PC-9 (cell line): Measurements from ENCODE around the gene IQCN. TPM values are rescaled to one million over a fixed set of nuclear protein-coding genes. Genes with fewer than 3 reads are reported as not detected.

Experiments used
- BruUV-seq: library from RNA; stranded (reverse); fragments of 400-500 nt; replicated peaks from 2 replicates; lab custom pipeline; 2021; lab: Mats Ljungman, UMichigan
- CTCF ChIA-PET: fragments of 300-600 bp; sonication (Branson Sonifier 250); formaldehyde crosslinking; loops from one replicate; lab custom pipeline; 2022; ENCODE audit warnings: antibody characterized with exemption; lab: Charles Lee
- POLR2A ChIA-PET: fragments of 300-600 bp; sonication (Branson Sonifier 250); formaldehyde crosslinking; loops from one replicate; lab custom pipeline; 2022; ENCODE audit warnings: antibody characterized with exemption; ENCODE audit not compliant: unreplicated experiment; lab: Charles Lee
- DNase-seq, 2 experiments: peaks; one replicate each; pipeline versions ENCODE4 v3.0.0 to v3.0.0-alpha.2; 2015 to 2022; ENCODE audit warnings: mixed read lengths in 1 of 2
- H2AFZ ChIP-seq: fragments of 200-600 bp; sonication (generic); 2 replicates; pipeline ENCODE4 v1.8.1; 2017; ENCODE audit warnings: antibody characterized with exemption
- H3F3A ChIP-seq: fragments of 200-600 bp; sonication (generic); 2 replicates; pipeline ENCODE4 v1.8.1; 2017; ENCODE audit warnings: antibody characterized with exemption, mild to moderate bottlenecking, low read depth; ENCODE audit not compliant: insufficient read depth
- H3K27ac ChIP-seq: fragments of 200-600 bp; sonication (generic); 2 replicates; pipeline ENCODE4 v1.6.1; 2016; ENCODE audit warnings: mixed run types
- H3K27me3 ChIP-seq: fragments of 200-600 bp; sonication (generic); 2 replicates; pipeline ENCODE4 v1.6.1; 2016; ENCODE audit warnings: low read depth, mixed run types; ENCODE audit not compliant: insufficient read depth
- H3K36me3 ChIP-seq: fragments of 200-600 bp; sonication (generic); 2 replicates; pipeline ENCODE4 v1.6.1; 2016; ENCODE audit warnings: low read depth, mixed run types
- H3K4me1 ChIP-seq: fragments of 200-600 bp; sonication (generic); replicated peaks from 2 replicates; pipeline ENCODE4 v1.6.1; 2016; ENCODE audit warnings: mixed run types; ENCODE audit not compliant: insufficient read depth
- H3K4me2 ChIP-seq: fragments of 200-600 bp; sonication (generic); 2 replicates; pipeline ENCODE4 v1.6.1; 2017; ENCODE audit warnings: mixed run types
- H3K4me3 ChIP-seq: fragments of 200-600 bp; sonication (generic); 2 replicates; pipeline ENCODE4 v1.6.1; 2016; ENCODE audit warnings: mixed run types
- H3K79me2 ChIP-seq: fragments of 200-600 bp; sonication (generic); 2 replicates; pipeline ENCODE4 v1.6.1; 2017; ENCODE audit warnings: low read depth, mixed run types
- H3K9me2 ChIP-seq: fragments of 200-600 bp; sonication (generic); 2 replicates; pipeline ENCODE4 v1.8.1; 2017; ENCODE audit warnings: mild to moderate bottlenecking; ENCODE audit not compliant: insufficient read depth
- H3K9me3 ChIP-seq: fragments of 200-600 bp; sonication (generic); 2 replicates; pipeline ENCODE4 v1.8.1; 2016; ENCODE audit warnings: low read depth; ENCODE audit not compliant: insufficient read depth
- H4K20me1 ChIP-seq: fragments of 200-600 bp; sonication (generic); 2 replicates; pipeline ENCODE4 v1.8.1; 2017; ENCODE audit not compliant: insufficient read depth
- EZH2 ChIP-seq: fragments of 200-600 bp; sonication (generic); IDR thresholded peaks from 2 replicates; pipeline ENCODE4 v1.8.0; 2017; ENCODE audit warnings: antibody characterized with exemption, low read depth
- intact Hi-C: fragments of 100-400 bp; cut with micrococcal nuclease; formaldehyde crosslinking; loops from one replicate; pipeline ENCODE4 v1.10.0; 2022; ENCODE audit not compliant: unreplicated experiment
- total RNA-seq: library from RNA; stranded (reverse); gene quantifications from 2 replicates; pipeline ENCODE4 v1.2.3, GENCODE V29; 2021
- TF ChIP-seq, protein P1 (sequence below): fragments of 200-600 bp; sonication (generic); conservative IDR thresholded peaks from 2 replicates; pipeline ENCODE4 v1.6.1; 2017; ENCODE audit warnings: mixed run types, antibody characterized with exemption, mild to moderate bottlenecking, moderate library complexity

IQCN gene
- total RNA-seq, 1 experiment from 2014 or later, result 7.3 TPM

DNA sequence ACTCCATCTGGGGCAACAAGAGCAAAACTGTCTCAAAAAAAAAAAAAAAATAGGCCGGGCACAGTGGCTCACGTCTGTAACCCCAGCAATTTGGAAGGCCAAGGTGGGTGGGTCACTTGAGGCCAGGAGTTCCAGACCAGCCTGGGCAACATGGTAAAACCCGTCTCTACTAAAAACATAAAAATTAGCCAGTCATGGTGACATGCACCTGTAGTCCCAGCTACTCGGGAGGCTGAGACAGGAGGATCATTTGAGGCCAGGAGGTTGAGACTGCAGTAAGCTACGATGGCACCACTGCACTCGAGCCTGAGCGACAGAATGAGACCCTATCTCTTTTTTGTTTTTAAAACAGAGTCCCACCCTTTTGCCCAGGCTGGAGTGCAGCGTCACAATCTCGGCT, 3.9 kb downstream of the IQCN start:
- CTCF ChIA-PET, result no interaction called here

GRCh38 chr19:18269070-18269723, 5.1 kb downstream of the IQCN start:
- H3K4me1 ChIP-seq, result peaks cover 14% of the 10 kb centered on the region
- H3F3A ChIP-seq, result peaks cover 28% of the 10 kb centered on the region
- intact Hi-C loops, result no loop called here
- no peaks in the 10 kb centered on the region for H4K20me1 ChIP-seq
- no peaks in the 10 kb centered on the region for H3K9me3 ChIP-seq
- POLR2A ChIA-PET, result interaction anchor here (0.7 kb wide), 1 partner anchor 38 kb away, joined by 12 read pairs; no protein-coding TSS in a partner anchor
- DNase-seq, result no peak
- H3K4me2 ChIP-seq, result no peak overlapping the region
- BruUV-seq, result no TSS peak
- no peak overlapping the region for H3K4me3 ChIP-seq
- no peak overlapping the region for H2AFZ ChIP-seq
- CTCF ChIA-PET, result interaction anchor here (0.7 kb wide), 3 partner anchors 29 to 70 kb away, joined by 3 to 5 read pairs (median 4); no protein-coding TSS in a partner anchor
- no peak overlapping the region for H3K27ac ChIP-seq
- H3K36me3 ChIP-seq, result no peaks in the 10 kb centered on the region
- H3K27me3 ChIP-seq, result no peaks in the 10 kb centered on the region
- peaks cover 8% of the 10 kb centered on the region for H3K79me2 ChIP-seq
- TF ChIP-seq, protein P1, sequence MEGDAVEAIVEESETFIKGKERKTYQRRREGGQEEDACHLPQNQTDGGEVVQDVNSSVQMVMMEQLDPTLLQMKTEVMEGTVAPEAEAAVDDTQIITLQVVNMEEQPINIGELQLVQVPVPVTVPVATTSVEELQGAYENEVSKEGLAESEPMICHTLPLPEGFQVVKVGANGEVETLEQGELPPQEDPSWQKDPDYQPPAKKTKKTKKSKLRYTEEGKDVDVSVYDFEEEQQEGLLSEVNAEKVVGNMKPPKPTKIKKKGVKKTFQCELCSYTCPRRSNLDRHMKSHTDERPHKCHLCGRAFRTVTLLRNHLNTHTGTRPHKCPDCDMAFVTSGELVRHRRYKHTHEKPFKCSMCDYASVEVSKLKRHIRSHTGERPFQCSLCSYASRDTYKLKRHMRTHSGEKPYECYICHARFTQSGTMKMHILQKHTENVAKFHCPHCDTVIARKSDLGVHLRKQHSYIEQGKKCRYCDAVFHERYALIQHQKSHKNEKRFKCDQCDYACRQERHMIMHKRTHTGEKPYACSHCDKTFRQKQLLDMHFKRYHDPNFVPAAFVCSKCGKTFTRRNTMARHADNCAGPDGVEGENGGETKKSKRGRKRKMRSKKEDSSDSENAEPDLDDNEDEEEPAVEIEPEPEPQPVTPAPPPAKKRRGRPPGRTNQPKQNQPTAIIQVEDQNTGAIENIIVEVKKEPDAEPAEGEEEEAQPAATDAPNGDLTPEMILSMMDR, result no peak
- TF ChIP-seq EZH2, result no peak
- no peaks in the 10 kb centered on the region for H3K9me2 ChIP-seq

More for the DNA sequence above, 3.9 kb downstream of the IQCN start:
- H2AFZ ChIP-seq, result no peak overlapping the region
- H3K36me3 ChIP-seq, result no peaks in the 10 kb centered on the region
- H3F3A ChIP-seq, result peaks cover 39% of the 10 kb centered on the region
- no peaks in the 10 kb centered on the region for H3K9me2 ChIP-seq
- H3K4me1 ChIP-seq, result peaks cover 25% of the 10 kb centered on the region
- H3K79me2 ChIP-seq, result peaks cover 8% of the 10 kb centered on the region
- H3K27me3 ChIP-seq, result no peaks in the 10 kb centered on the region
- H3K4me3 ChIP-seq, result no peak overlapping the region
- no peak overlapping the region for H3K4me2 ChIP-seq
- no peaks in the 10 kb centered on the region for H4K20me1 ChIP-seq
- TF ChIP-seq, protein P1, result no peak
- TF ChIP-seq EZH2, result no peak
- no peak overlapping the region for H3K27ac ChIP-seq
- no TSS peak for BruUV-seq
- POLR2A ChIA-PET, result interaction anchor here (0.6 kb wide), 1 partner anchor 23 kb away, joined by 8 read pairs; no protein-coding TSS in a partner anchor
- DNase-seq, result peak in 1 of 2 experiments; percentile 23
- H3K9me3 ChIP-seq, result no peaks in the 10 kb centered on the region
- intact Hi-C loops, result no loop called here

DNA sequence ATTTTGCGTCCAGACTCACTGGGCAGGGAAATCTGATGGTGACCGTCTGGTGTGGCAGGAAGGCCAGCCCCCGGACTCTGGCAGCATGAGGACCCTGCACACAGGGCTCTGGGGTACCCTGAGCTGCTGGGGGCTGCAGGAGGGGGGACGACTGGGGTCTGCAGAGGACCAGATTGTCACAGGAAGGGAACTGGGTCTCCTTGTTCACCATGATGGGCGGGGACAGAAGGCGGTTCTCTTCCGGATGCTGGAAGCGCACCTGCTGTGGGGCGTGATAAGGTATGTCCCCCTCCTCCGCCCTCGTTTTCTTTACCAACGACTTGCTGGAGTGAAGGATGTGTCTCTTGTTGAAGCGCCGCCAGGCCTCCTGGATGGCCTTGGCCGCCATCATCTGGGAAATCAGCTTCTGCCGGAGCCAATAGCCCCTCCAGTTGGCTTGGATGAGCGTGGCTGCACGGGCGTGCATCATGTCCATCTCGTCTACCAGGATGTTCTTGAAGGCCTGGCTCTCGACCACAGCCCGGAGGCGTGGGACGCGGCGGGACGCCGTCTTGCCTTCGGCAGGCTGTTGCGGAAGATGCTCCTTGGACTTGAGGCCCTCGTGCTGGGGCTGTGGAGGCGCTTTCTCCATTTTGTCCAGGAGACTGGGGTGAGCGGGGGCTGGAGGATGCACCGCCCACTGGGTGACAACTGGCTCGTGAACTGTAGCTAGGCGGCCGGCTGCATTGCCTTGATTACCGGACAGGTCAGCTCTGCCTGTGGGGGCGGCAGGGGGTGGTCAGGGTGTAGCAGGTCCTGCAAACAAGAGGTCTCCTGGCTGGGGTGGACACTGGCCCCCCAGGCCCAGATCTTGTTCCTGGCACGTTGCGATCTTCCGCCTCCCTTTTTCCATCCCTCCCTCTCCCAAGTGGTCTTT, 7.2 kb downstream of the IQCN start:
- Histone ChIP-seq H3K4me3 (no peak overlapping the region), H3K9me2 (no peaks in the 10 kb centered on the region), H3K36me3 (no peaks in the 10 kb centered on the region), H3K27ac (no peak overlapping the region), H3K4me1 (peaks cover 2% of the 10 kb centered on the region), H3K9me3 (no peaks in the 10 kb centered on the region), H3K4me2 (no peak overlapping the region), H3K27me3 (no peaks in the 10 kb centered on the region), H4K20me1 (no peaks in the 10 kb centered on the region), H3K79me2 (no peaks in the 10 kb centered on the region), H2AFZ (no peak overlapping the region), H3F3A (peaks cover 18% of the 10 kb centered on the region)
- POLR2A ChIA-PET, result no interaction called here
- intact Hi-C loops, result no loop called here
- no peak for TF ChIP-seq EZH2
- TF ChIP-seq, protein P1, result no peak
- no TSS peak for BruUV-seq
- CTCF ChIA-PET, result no interaction called here
- DNase-seq, result no peak
